ENCODE measurements around the gene MED14.
A peak's percentile ranks its signal among the peaks of the same experiment; 100 is the strongest.

The MED14 gene

DNA sequence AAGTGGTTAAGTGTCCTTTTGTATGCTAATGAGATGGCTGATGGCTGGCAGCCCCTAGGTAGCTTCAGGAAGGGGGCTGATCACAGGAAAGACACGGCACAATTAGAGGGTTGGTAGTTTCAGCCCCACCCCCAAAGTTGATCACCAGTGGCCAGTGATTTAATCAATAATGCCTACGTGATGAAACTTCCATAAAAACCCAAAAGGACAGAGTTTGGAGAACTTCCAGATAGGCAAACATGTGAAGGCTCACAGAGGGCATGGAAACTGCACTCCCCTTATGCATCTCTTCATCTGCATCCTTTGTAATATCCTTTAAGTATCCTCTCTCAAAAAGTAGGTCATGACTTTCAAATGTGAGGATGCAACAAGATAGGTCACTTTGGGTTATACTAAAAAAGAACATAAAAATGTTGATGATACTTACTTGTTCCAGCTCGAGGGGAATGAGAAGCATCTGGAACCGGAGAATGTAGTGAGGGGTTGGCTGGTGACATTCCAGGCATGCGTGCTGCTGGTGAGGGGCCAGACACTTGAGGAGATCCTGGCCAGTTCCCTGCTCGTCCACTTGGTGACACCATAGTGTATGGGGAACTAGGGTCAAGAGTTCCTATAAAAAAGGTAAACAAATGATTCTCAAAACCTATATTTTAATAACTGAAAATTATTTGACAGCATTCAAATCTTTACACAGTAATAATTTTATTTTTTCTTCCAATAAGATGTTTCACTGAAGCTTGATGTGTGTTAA, 71.3 kb downstream of the MED14 start:
- no peak for DNase-seq (ENCODE audit: low read depth in 3 of 3)

DNA sequence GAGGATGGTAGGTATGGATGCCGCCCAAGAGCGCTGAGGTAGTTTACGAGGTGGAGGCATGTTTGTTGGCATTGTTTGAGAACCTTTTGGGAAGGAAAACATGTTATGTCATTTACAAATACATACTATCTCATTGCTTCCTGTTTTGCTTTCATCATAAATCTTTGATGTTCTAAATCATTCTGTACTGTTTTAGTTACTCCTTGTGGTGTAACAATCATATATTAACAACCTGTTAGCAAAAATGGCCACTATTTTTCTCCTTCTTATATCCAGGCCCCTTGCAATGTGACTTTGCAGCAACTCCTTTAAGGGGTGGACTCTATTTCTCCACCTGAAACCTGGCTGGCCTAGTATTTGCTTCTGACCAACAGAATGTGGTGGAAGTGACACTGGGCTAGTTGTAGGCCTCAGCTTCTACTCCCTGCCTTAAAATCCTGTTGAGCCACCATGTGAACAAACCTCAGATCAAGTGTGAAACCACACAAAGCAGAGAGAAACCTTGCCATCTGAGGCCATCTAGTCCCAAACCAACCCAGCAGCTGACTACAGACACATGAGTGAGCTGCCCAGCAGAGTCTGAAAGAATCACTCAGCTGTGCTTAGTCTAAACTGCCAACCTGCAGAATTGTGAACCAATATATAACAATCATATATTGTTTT, 72.1 kb downstream of the MED14 start:
- no peak for DNase-seq (ENCODE audit: low read depth in 3 of 3)

DNA sequence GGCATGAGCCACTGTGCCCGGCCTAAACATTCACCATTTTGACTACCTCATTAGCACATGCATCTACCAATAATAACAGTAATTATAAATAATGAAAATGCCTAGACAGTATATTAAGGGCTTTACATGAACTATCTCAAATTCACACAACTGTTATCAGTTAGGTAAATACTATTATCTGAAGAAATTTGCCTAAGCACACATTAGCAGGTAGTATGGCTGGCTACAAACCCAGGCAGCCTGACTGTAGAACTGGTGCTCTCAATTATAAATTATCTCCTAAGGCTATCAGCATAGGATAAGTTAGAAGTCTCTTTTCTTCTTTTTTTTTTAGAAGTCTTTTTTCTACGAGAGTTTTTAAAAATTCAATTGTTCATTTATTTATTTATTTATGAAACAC, 73.9 kb downstream of the MED14 start:
- no peak for DNase-seq (ENCODE audit: low read depth in 3 of 3)

DNA sequence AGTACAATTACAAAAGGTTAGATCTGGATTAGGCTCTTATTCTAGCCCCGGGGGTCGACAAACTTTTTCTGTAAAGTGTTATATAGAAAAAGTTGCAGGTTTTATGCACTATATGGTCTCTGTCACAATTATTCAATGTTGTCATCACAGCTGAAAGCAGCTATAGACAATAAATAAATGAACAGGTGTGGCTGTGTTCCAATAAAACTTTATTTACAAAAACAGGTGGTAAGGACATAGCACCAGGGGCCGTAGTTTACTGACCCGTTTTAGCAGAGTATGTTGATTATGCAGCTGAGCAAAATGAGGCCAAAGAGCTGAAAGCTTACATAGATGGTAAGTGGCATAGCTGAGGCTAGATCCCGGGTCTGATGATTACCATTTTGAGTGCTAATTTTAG, 75.0 kb downstream of the MED14 start:
- DNase-seq (ENCODE audit: low read depth in 3 of 3), result no peak

DNA sequence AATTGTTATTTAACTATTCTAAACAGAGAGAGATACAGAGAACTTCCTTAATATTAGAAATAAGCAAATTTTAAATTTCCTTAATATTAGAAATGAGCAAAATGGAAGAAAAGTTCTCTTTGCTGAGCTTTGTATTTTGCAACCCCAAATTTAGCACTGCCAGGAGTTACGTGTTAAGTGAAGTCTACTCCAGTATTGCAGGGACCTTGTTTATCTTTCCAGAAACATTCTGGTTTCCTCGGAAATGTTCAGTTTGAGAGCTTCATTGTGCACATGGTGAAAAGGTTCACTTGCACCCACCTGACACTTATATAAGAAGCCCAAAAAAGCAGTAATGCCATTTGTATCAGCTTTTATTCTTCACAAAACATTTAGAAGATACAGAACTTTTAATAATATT, 81.8 kb downstream of the MED14 start:
- no peak for DNase-seq (ENCODE audit: low read depth in 3 of 3)

DNA sequence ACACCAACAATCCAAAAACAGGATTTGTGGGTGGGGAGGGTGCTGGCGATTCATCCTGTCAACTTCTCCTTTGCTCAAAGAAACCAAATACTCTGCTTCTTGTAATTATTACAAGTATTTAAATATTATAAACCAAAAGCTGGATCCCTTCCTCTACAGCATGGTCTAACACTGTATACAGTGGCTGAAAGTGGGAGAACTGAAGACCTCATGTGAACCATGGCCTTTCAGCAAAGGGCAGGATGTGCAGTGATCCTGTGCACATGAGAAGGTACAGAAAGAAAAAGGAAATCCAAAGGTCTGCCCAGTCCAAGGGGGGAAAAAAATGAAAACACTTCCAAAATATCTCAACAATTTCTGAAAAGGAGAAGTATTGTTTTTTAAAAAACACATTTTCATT, 82.7 kb downstream of the MED14 start:
- no peak for DNase-seq (ENCODE audit: low read depth in 3 of 3)

DNA sequence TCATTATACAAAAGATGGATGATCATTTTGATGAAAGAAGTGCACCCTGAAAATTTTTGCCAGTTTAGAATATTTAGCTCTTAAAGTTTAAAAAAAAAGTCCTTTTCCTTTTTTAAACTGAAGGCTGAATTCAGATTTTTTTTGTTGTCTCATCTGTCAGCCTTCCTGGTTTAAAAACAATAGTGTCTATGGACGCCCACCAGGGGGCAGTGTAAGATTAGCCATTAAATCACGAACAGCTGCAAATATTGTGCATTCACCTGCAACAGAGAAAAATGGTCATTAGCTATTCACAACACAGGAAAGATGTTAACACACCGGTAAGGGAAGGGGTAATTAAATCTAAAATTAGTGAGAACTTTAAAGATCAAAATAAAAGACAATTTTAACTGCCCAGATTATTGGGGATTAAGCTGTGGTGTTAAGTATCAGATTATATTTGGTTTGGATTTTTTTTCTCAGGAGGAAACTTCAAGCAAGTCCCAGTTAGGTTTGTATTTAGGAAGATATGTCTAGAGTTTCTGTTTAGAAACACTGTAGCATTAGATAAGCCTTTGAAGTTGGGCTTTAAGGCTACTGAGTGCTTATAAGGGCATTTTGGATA, 83.6 kb downstream of the MED14 start:
- peak; percentile 32 to 39 (median 39) for DNase-seq (ENCODE audit: low read depth in 3 of 3)

DNA sequence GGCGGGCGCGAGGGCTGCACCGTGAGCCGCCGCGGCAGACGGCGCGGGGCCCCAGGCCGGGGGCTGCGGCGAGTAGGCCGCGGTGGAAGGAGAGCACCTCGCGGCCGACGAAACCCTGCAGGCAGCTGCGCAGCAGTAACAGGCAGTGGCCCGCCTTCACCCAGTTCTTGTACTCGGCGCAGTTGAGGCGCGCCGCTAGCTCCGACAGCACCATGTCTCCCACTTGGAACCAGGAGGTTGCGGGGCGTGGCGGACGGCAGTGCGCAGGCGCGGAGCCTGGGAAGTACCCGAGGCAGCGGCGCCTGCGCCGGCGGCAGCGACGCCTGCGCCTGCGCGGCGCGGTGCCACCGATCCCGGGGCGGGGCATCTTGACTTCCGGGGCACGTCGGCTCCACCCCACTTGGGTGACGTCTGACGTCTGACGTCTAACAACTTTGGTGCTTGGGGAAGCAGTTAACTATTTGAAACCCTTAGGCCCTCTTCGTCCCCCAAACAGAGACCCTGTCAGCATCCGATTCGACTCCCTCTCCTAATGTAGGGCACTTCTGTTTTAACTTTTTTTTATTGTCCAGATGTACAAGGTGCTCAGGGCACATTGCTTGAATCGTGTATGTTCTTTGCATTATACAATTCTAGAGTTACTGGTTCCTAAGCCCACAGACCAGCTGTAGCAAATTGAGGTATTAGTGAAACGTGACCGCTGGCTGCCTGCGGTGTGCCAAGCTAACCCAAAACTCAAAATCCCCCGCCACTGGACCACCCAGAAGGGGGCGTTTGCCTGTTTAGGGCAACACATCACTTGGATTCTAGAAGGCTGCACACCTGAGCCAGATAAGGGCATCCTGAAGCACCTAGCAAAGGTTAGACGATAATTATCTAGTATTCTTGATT, 87.8 kb downstream of the MED14 start, which contains the start of gene CXorf38:
CXorf38 (minus strand) TSS at position 255 of the 891 bp plus-strand sequence; CDS start at position 214, 41 bp downstream.
- DNase-seq (ENCODE audit: low read depth in 3 of 3), result peak; percentile 78 to 89 (median 83)

DNA sequence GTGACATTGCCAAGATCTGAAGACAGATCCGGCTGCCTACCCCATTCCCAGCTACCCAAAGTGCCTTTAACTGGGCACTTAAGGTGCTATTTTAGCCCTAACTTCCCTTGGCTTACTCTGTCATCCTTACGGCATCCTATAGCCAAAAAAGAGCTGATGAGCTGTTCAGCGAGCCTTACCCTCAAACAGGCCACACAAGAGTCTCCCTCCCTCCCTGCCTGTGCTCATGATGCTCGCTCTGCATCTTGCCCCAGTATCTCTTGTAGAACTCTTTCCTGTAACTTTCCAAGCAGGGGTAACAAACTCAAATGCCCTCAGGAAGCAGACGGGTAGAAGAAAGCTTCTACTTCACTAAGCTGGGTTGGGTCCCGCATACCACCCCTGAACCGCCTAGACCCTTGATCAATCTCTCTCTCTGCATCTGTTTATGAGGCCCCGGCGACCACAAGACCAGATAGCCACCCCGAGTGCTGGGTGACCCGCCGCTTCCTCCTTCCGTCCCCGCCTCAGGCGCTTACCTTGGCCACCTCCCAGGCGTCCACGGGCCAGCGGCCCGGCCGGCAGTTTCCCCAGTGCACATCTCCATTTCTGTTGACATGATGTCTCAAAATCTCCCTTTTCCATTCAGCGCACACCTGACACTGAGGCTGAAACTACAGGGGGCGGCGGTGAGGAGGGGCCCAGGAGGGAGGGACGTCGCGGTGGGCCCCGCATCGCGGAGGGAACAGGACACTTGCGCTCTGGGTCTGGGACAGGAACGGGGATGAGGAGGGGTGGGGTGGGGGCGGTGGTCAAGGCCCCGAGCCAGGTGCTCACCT, 88.6 kb downstream of the MED14 start:
- peak in 1 of 3 experiments; percentile 14 for DNase-seq (ENCODE audit: low read depth in 3 of 3)

DNA sequence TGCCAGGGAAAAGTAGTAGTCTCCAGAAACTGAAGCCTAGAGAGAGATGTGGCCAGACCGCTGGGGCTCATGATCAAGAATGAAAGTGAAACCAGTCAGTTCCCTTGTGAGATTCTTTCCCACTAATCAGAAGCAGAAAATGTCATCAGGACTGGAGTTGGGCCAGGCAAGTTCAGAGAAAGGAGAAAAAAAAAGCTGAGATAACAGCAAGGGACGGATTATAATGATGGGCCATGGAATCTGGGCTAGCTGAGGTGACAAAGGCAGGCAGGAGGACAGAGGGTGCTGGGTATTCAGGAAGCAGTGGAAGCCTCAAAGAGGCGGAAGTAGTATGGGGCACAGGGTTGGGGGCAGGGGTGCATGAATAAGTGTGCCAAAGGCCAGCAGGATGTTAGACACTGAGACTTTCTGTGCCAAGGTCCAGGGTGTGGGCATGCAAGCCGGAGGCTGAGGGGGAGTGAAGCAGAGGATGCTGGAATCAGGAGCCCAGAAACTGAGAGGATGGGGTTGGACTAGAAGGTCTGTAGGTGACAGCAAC, 90.5 kb downstream of the MED14 start:
- peak in 1 of 3 experiments; percentile 21 for DNase-seq (ENCODE audit: low read depth in 3 of 3)

DNA sequence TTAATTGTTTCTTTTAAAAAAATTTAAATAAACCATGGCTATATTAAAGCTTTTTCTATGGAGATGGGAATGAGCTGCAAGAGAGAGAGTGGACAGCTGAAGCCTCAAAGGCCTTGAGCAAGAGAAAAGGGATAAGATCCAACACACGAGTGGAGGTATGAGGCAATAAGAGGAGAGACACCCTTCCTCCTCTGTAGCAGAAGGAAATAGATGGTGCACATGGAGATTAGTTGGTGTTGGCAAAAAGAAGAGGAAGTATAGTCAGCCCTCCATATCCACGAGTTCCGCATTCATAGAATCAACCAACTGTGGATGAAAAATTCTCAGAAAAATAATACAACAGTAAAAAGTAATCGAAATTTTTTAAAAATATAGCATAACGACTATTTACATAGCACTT, 91.2 kb downstream of the MED14 start:
- DNase-seq (ENCODE audit: low read depth in 3 of 3), result no peak

DNA sequence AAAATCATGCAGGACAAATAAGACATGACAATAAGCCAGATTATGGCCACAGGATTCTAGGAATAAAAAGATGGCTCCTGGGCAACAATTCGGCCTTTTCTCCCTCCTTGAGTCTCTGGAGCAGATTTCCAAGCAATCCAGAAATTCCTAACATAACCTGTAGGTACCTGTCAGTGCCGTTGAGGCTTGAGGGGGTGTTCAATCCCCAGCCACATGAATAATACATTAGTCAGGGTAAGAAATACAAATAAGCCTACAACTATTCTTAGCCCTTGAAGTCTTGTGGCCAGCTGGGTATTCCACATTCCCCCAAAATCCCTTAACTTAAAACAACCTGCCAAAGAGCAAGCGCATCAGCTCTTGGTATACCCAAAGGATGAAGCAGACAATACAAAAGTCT, 97.7 kb downstream of the MED14 start:
- DNase-seq (ENCODE audit: low read depth in 3 of 3), result no peak

DNA sequence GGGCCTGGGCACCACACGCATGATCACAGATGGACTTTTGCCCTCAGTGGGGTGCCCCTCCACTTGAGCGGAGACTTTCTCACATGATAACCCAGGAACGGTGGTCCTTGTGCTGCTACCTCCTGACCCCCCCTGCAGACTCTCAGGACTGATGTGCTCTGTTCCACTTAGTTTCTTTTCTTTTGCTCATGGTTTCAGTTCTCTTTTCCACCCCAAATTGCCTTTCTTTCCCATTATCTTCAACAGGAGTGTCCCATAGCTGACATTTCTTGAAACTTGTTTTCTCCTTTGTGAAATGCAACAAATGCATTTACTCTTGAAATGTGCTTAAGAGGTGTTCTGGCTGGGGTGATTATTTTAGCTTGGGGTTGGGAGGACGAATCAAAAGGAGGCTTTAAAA, 103.1 kb downstream of the MED14 start:
- DNase-seq (ENCODE audit: low read depth in 3 of 3), result no peak

DNA sequence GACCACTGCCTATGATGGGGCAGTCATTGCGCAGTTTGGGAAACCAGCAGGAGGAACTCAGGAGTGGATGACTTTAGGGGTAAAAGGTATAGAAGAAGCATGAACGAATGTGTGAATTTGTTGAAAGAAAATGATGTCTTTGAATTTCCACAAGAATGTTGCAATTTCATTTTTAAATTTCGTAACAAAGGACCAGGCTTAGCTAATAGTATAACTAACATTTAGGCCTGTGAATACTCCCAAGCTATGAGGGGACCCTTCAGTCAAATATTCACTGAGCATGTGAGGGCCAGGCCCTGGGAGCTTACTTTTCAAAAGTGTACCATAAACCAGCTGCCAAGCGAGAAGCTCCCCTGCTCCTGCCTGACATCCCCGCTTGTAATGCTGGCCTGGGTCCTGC, 106.8 kb downstream of the MED14 start:
- DNase-seq (ENCODE audit: low read depth in 3 of 3), result no peak

DNA sequence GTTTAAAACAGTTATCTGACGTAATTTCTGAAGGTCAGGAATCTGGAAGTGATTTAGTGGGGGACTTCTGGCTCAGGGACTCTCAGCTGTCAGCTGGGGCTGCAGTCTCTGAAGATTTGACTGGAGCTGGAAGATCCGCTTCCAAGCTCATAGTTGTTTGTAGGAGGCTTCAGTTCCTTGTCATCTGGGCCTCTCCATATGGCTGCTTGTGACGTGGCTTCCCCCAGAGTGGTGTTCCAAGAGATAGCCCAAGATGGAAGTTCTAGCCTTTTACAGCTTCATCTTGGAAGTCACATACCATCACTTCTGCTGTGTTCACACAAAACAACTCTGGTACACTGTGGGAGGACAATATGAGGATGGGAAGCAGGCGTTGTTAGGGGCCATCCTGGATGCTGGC, 110.0 kb downstream of the MED14 start:
- no peak for DNase-seq (ENCODE audit: low read depth in 3 of 3)

DNA sequence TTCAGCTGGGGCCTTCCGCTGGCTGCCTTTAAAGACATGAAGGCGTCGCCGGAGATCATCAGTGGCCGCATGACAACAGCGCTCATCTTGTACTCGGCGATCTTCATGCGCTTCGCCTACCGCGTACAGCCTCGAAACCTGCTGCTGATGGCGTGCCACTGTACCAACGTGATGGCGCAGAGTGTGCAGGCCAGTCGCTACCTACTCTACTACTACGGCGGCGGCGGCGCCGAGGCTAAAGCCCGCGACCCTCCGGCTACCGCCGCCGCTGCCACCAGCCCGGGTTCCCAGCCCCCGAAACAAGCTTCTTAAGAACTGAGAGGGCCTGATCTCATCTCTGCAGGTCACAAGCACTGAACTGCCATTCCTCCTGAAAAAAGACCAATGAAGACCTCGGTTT, 111.7 kb downstream of the MED14 start:
- DNase-seq (ENCODE audit: low read depth in 3 of 3), result no peak

DNA sequence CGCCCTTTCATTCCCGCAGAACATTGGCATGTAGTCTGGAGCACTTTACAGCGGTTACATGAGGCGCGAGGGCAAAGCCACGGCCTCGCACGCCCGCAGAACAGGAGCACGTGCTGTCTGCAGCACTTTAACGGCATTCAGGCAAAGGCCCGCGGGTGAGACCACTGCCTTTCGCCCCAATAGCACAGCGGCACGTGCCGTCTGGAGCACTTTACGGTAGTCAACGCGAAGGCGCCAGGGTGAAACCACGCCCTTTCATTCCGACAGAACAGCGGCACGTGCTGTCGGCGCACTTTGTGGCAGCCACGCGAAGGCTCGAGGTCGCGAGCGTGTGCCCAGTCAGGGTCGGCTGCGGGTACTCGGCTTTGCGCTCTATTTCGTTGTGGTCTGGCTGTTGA, 112.2 kb downstream of the MED14 start, which contains the start of gene MPC1L:
MPC1L (plus strand) TSS at position 290 of the 398 bp plus-strand sequence. CDS start 138 bp downstream, outside the sequence.
- no peak for DNase-seq (ENCODE audit: low read depth in 3 of 3)

DNA sequence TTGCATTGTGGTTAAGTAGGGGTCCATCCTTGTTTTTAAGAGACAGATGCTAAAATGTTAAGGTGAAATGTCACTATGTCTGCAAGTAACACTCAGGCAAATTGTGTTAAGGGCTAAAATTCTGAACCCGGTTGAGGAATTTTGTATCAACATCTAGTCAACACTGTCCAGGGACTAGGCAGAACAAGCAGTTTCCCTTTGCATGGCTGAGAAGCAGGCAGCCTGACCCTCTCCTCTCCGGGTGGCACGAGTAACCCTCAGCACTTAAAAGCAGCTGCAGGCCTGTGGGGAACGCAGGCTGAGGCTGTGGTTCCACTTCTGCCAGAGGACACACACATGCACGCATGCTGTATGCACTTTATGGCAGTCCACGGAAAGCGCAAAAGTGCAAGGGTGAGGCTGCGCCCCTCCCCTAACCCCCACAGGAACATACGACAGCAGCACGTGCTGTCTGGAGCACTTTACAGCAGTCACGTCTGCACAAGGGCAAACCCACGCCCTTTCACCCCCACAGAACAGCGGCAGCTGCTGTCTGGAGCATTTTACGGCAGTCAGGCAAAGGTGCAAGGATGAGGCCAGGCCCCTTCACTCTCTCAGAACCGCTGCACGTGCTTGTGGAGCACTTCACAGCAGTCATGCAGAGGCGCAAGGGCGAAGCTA, 112.7 kb downstream of the MED14 start:
- no peak for DNase-seq (ENCODE audit: low read depth in 3 of 3)

DNA sequence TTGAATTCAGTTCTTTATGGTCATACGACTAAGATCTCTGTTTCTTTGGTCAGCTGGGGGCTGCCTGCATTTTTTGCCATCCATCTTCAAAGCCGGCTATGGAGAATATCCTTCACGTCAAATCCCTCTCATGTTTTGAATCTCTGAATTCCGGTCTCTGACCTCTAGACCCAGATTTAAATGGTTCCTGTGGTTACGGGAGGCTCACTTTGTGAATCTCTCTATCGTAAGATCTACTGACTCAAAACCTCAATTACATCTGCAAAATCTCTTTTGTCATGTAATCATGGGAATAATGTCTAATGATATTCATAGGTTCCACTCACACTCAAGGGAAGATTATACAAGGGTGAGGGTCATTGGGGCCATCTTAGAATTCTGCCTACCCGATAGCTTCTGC, 117.8 kb downstream of the MED14 start:
- no peak for DNase-seq (ENCODE audit: low read depth in 3 of 3)

DNA sequence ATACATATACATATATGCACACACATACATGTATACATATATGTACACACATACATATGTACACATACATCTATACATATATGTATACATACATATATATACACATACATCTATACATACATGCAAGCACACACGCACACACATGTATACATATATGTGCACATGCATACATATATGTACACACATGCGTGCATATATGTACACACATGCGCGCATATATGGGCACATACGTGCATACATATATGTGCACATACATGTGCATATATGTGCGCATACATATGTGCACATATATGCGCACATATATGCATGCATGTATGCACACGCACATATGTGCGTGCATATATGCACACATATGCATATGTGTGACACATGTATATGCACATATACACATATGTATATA, 119.4 kb downstream of the MED14 start:
- DNase-seq (ENCODE audit: low read depth in 3 of 3), result no peak
